Ishikawa (cell line): ENCODE measurements around the gene MVP.

Source experiments
- CEBPB ChIP-seq: IDR thresholded peaks from 2 replicates; pipeline ENCODE4 v1.6.1; 2012
- CREB1 ChIP-seq: IDR thresholded peaks from 2 replicates; pipeline ENCODE4 v1.6.1; 2012; ENCODE audit warnings: low read depth
- EGR1 ChIP-seq: IDR thresholded peaks from 2 replicates; pipeline ENCODE4 v1.6.1; 2012
- EP300 ChIP-seq: IDR thresholded peaks from 2 replicates; pipeline ENCODE4 v1.6.1; 2012; ENCODE audit warnings: borderline replicate concordance
- FOXM1 ChIP-seq: IDR thresholded peaks from 2 replicates; pipeline ENCODE4 v1.6.1; 2012; ENCODE audit warnings: low read depth, borderline replicate concordance
- MAX ChIP-seq: IDR thresholded peaks from 2 replicates; pipeline ENCODE4 v1.6.1; 2012
- NFIC ChIP-seq: IDR thresholded peaks from 2 replicates; pipeline ENCODE4 v1.6.1; 2012
- RAD21 ChIP-seq: IDR thresholded peaks from 2 replicates; pipeline ENCODE4 v1.6.1; 2012; ENCODE audit warnings: low read depth
- TAF1 ChIP-seq: IDR thresholded peaks from 2 replicates; pipeline ENCODE4 v1.6.1; 2012; ENCODE audit warnings: low read depth, mild to moderate bottlenecking
- TCF12 ChIP-seq: IDR thresholded peaks from 2 replicates; pipeline ENCODE4 v1.6.1; 2012; ENCODE audit warnings: low read depth
- TEAD4 ChIP-seq: IDR thresholded peaks from 2 replicates; pipeline ENCODE4 v1.6.1; 2012
- USF1 ChIP-seq: IDR thresholded peaks from 2 replicates; pipeline ENCODE4 v1.6.1; 2012
- YY1 ChIP-seq: IDR thresholded peaks from 2 replicates; pipeline ENCODE4 v1.6.1; 2012; ENCODE audit warnings: low read depth
- ZBTB7A ChIP-seq: IDR thresholded peaks from 2 replicates; pipeline ENCODE4 v1.6.1; 2012; ENCODE audit warnings: low read depth
- TF ChIP-seq, protein P1 (sequence below): IDR thresholded peaks from 2 replicates; pipeline ENCODE4 v1.6.1; 2012; ENCODE audit warnings: low read depth, mild to moderate bottlenecking

Gene MVP

DNA sequence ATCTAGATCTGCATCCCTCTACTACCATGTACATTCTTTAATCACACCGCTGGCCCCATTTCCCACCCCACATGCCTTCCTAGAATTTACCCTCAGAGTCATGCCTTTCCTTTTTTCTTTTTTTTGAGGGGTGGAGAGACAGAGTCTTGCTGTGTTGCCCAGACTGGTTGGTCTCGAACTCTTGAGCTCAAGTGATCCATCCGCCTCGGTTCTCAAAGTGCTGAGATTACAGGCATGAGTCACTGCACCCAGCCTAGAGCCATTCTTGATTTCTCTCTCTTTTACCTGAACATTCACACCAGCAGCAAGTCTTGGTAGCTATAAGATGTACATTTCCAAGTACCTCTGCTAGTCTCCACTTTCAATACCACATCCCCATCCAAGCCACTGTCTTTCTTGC lies 2.2 kb upstream of the MVP start:
- TF ChIP-seq, protein P1, sequence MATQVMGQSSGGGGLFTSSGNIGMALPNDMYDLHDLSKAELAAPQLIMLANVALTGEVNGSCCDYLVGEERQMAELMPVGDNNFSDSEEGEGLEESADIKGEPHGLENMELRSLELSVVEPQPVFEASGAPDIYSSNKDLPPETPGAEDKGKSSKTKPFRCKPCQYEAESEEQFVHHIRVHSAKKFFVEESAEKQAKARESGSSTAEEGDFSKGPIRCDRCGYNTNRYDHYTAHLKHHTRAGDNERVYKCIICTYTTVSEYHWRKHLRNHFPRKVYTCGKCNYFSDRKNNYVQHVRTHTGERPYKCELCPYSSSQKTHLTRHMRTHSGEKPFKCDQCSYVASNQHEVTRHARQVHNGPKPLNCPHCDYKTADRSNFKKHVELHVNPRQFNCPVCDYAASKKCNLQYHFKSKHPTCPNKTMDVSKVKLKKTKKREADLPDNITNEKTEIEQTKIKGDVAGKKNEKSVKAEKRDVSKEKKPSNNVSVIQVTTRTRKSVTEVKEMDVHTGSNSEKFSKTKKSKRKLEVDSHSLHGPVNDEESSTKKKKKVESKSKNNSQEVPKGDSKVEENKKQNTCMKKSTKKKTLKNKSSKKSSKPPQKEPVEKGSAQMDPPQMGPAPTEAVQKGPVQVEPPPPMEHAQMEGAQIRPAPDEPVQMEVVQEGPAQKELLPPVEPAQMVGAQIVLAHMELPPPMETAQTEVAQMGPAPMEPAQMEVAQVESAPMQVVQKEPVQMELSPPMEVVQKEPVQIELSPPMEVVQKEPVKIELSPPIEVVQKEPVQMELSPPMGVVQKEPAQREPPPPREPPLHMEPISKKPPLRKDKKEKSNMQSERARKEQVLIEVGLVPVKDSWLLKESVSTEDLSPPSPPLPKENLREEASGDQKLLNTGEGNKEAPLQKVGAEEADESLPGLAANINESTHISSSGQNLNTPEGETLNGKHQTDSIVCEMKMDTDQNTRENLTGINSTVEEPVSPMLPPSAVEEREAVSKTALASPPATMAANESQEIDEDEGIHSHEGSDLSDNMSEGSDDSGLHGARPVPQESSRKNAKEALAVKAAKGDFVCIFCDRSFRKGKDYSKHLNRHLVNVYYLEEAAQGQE: no peak
- TF ChIP-seq TAF1: no peak
- no peak for TF ChIP-seq CREB1
- no peak for TF ChIP-seq TEAD4
- TF ChIP-seq USF1: no peak
- no peak for TF ChIP-seq ZBTB7A
- no peak for TF ChIP-seq FOXM1
- no peak for TF ChIP-seq TCF12
- no peak for TF ChIP-seq CEBPB
- no peak for TF ChIP-seq RAD21
- no peak for TF ChIP-seq EP300
- TF ChIP-seq EGR1: no peak
- TF ChIP-seq MAX: no peak
- no peak for TF ChIP-seq NFIC
- TF ChIP-seq YY1: no peak

DNA sequence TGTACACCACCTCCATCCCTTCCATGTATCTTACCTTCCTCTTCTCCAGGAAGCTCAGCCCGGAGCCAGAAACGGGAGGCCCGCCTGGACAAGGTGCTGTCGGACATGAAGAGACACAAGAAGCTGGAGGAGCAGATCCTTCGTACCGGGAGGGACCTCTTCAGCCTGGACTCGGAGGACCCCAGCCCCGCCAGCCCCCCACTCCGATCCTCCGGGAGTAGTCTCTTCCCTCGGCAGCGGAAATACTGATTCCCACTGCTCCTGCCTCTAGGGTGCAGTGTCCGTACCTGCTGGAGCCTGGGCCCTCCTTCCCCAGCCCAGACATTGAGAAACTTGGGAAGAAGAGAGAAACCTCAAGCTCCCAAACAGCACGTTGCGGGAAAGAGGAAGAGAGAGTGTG lies 756 bp upstream of the MVP start:
- no peak for TF ChIP-seq TAF1
- TF ChIP-seq EP300: no peak
- no peak for TF ChIP-seq USF1
- TF ChIP-seq EGR1: no peak
- TF ChIP-seq FOXM1: no peak
- no peak for TF ChIP-seq NFIC
- no peak for TF ChIP-seq CREB1
- no peak for TF ChIP-seq MAX
- TF ChIP-seq, protein P1: no peak
- TF ChIP-seq CEBPB: no peak
- no peak for TF ChIP-seq YY1
- TF ChIP-seq TCF12: no peak
- no peak for TF ChIP-seq RAD21
- TF ChIP-seq TEAD4: no peak
- no peak for TF ChIP-seq ZBTB7A

GRCh38 chr16:29820730-29821642 lies 724 bp downstream of the MVP start:
- TF ChIP-seq USF1: peak; percentile 72
- no peak for TF ChIP-seq NFIC

DNA sequence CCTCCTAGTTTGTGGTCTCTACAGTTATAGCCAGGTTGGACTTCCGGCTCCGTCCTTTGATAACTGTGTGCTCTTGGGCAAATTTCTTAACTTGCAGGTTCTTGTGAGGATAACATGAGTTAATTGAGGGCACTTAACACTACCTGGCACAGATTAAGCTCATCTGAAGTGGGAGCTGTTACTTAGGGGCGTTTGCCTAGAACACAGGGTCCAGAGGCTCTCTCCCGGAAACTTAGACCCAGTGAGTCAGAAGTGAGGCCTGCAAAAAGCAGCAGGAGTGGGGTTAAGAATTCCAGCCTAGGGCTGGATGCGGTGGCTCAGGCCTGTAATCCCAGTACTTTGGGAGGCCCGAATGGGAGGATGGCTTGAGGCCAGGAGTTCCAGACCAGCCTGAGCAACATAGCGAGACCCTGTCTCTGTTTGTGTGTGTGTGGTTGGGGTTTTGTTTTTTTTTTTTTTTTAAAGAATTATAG lies 1.4 kb downstream of the MVP start:
- no peak for TF ChIP-seq TEAD4
- TF ChIP-seq ZBTB7A: no peak
- no peak for TF ChIP-seq USF1

DNA sequence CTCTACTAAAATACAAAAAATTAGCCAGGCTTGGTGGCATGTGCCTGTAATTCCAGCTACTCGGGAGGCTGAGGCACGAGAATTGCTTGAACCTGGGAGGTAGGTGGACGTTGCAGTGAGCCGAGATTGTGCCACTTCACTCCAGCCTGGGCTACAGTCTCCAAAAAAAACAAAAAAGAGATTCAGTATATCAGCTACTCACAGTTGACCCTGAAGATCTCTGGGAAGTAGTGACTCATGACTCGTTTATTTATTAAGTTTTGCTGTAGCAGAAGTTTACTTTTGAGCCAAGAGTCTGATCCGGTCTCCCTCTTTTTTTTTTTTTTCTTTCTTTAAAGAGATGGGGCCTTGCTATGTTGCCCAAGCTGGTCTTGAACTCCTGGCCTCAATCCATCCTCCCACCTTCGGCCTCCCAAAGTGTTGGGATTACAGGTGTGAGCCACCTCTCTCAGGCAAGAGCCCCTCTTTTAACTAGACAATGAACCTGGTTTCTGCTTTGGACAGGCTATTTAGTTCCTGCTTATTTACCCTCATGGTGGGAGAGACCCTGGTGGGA lies 4.4 kb downstream of the MVP start:
- TF ChIP-seq TEAD4 (no peak), RAD21 (no peak), ZBTB7A (no peak), TCF12 (no peak), TAF1 (no peak), CREB1 (no peak), FOXM1 (no peak), YY1 (no peak), EP300 (no peak), EGR1 (no peak), MAX (no peak), NFIC (no peak), USF1 (no peak), CEBPB (no peak)
- TF ChIP-seq, protein P1: no peak
